ENCODE data around the gene RUSF1.
A peak's percentile ranks its signal among the peaks of the same experiment; 100 is the strongest.
"Not testable (repeated sequence)": the region's sequence is repeated elsewhere in the genome, so short reads cannot be mapped to it uniquely, and the experiment has no call there.

RUSF1 gene

GRCh38 chr16:31485571-31485970 lies 22.6 kb downstream of the RUSF1 start:
- DNase-seq: no peak

DNA sequence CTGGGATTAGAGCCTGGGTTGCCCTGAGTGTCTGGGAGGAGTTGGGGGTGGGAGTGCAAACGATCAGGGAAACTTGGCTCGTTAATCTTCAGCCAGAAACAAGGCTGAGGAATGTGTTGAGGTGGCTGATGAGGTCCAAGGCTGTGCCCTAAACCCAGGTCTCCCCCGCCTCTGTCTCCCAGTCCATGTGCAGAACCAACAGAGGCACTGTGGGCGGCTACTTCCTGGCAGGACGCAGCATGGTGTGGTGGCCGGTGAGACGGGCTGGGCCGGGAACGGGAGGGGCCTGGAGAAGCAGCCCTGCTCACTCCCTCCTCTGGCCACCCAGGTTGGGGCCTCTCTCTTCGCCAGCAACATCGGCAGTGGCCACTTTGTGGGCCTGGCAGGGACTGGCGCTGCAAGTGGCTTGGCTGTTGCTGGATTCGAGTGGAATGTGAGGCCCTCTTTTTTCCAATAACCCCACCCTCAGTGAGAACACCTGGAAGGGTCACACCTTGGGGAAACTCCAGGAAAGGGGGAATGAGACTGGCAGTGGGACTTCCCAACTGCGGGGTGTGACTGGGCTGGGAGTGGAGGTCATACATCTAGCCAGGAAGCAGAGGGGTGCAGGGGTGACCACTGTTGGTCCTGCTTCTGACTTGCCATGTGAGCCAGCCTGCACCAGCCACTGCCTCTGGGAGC lies 23.6 kb downstream of the RUSF1 start:
- no peak for DNase-seq

- not testable (repeated sequence) for DNase-seq
These were observed 24.1 kb downstream of the RUSF1 start for GRCh38 chr16:31484048-31484447.

- no peak for DNase-seq
These were observed 25.1 kb downstream of the RUSF1 start, which contains the start of gene SLC5A2 for GRCh38 chr16:31483081-31483480. SLC5A2 (plus strand) TSS chr16:31483123; CDS start chr16:31483137, 14 bp downstream.

GRCh38 chr16:31480851-31481536 lies 27.2 kb downstream of the RUSF1 start:
- DNase-seq: no peak

- DNase-seq: no peak
These were observed 28.4 kb downstream of the RUSF1 start for GRCh38 chr16:31479751-31480150.

- DNase-seq: no peak
These were observed 29.2 kb downstream of the RUSF1 start for GRCh38 chr16:31478956-31479355.

- DNase-seq: no peak
These were observed 30.7 kb downstream of the RUSF1 start for GRCh38 chr16:31477220-31478216.

GRCh38 chr16:31476303-31477219 lies 31.6 kb downstream of the RUSF1 start:
- DNase-seq: no peak

DNA sequence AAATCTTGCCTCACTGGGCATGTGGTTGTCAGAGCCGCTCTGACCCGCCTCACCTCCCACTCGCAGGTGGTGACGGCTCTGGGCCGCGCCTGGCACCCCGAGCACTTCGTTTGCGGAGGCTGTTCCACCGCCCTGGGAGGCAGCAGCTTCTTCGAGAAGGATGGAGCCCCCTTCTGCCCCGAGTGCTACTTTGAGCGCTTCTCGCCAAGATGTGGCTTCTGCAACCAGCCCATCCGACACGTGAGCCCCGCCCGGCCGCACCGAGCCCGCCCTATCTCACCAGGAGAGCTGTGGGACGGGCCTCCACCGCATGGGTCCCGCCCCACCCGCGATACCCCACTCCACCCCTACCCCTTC lies 32.3 kb downstream of the RUSF1 start:
- DNase-seq: no peak

DNA sequence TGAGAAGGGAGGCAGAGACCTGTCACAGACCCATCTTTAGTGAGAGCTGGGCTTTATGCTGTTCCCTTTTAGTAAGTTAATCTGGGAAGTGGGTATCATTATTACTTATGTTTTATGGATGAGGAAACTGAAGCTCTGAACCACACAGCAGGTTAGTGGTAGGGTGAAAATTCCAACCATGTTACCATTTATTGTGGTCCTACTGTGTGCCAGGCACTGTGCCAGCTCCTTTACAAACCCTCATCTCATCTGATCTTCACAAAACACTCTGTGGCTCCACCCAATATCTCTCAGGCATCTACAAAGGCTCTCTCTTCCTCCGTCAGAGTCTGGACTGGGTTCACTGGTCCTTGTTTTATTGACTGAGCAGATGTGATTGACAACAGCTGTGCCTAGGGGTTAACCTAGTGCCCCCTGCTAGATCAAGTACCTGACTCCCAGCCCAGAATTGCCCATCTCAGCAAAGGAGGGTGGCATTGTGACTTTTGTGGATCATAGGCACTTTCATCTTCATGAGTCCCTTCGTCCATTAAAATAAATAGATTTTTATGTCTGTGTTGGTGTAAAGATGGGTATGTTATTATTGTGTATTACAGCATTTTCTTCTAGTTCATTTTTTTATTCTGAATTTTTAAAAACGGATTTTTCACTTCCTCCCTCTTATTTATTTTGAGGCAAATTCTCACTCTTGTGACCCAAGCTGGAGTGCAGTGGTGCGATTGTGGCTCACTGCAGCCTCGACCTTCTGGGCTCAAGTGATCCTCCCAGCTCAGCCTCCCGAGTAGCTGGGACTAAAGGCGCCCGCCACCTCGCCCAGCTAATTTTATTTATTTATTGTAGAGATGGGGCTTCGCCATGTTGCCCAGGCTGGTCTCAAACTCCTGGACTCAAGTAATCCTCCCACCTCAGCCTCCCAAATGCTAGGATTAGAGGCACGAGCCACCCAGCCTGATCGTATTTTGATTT lies 33.1 kb downstream of the RUSF1 start:
- no peak for DNase-seq

GRCh38 chr16:31474173-31474714 lies 33.9 kb downstream of the RUSF1 start:
- DNase-seq: no peak

- no peak for DNase-seq
These were observed 34.8 kb downstream of the RUSF1 start for GRCh38 chr16:31473264-31473984.

GRCh38 chr16:31472709-31473203 lies 35.4 kb downstream of the RUSF1 start:
- peak; percentile 90 for DNase-seq

DNA sequence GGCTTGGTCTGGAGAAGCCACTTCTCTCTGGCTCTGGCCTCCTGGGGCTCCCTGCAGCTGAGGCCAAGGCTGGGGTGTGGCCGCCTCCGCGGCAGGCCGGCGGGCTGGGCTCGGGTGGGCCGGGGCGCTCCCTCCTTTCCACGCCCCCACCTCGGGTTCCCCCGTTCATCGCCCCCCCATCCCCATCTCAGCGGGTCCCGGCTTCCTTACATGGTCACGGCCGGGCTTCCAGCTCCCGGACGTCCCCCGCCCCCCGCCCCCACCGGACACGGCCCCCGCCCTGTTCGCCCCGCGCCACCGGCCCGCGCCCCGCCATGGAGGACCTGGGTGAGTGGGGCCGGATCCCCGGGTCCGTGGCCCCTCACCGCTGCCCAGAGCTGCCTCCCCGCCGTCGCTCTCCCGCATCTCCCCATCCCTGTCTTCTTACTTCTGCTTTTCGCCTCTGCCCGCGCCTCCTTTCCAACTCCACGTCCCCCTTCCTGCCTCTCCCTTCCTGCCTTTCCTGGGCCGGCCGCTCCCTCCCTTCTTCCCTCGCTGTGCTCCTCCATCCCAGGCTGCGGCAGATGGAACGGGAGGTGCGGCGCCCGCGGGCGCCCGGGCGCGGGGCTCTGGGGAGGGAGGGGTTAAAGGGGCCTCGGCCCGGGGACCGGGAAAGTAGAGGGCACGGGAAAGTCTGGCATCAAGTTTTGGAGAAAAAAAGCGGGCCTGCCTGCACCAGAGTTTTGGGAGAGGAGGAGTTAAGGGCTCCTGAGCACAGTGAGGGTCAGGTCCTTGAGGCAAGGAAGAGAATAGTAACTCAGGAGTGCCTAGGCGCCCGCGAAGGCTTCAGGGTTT lies 36.1 kb downstream of the RUSF1 start, which contains the start of gene TGFB1I1:
Gene TGFB1I1 (plus strand): TSS at position 278 of the 834 bp plus-strand sequence. CDS start 37 bp downstream, at position 315.
- peak; percentile 16 for DNase-seq

DNA sequence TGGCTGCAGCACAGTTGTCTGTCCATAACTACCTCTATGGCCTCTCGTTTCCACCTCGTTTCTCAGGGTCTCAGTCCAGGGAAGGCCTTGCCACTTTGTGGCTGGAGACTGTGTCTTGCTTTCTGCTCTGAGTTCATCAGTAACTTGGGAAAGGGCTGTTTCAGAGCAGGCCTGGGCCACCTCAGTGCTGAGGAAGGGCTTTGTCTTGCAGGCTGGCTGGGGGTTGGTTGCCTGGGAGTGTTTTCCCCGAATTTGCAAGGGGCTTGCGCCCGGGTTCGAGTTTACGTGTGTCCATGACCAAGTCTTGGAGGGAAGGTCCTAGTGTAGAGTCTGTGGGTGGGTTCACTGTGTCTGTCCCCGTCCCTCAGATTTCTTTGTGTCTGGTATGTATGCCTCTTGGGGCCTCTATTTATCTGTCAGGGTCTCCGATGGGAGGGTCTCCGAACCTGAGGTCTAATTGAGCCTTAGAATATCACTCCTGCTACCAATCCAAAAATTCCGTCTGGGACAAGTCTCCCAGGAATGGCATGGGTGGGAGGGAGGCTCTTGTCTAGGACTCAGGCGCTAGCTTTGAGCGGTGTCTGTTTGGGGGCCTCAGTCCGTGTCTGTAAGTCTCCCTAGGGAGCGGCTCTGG lies 36.8 kb downstream of the RUSF1 start:
- DNase-seq: no peak

DNA sequence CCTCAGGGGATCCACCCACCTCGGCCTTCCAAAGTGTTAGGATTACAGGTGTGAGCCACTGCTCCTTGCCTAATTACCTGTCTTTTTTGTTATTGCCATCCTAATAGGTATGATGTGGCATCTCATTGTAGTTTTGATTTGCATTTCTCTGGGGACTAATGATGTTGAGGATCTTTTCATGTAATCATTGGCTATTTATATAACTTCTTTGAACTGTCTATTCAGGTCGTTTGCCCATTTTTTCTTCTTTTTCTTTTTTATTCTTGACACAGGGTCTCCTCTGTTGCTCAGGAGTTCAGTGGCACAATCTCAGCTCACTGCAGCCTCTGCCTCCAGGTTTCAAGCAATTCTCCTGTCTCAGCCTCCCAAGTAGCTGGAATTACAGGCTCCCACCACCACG lies 37.6 kb downstream of the RUSF1 start:
- DNase-seq: no peak

DNA sequence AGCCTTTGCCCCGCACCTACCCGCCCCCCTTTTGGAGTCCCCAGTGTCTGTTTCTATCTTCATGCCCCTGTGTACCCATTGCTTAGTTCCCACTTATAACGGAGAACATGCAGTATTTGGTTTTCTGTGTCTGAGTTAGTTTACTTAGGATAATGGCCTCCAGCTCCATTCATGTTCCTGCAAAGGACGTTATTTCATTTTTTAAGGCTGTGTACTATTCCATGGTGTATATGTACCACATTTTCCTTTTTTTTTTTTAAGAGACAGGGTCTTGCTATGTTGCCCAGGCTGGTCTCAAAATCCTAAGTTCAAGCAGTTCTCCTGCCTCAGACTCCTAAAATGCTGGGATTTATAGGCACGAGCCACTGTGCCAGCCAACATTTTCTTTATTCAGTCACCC lies 40.3 kb downstream of the RUSF1 start:
- DNase-seq: no peak
